SU-DHL-6 (cell line): ENCODE measurements around the gene GRIK1.

Source experiments
- H2AFZ ChIP-seq: fragments of 200-600 bp; sonication (generic); 2 replicates; pipeline ENCODE4 v1.6.1; 2014; ENCODE audit warnings: low read depth, mild to moderate bottlenecking, moderate library complexity, mixed read lengths, antibody characterized with exemption, low read length; ENCODE audit not compliant: severe bottlenecking
- H3F3A ChIP-seq: fragments of 200-600 bp; shearing (Covaris generic); 2 replicates; pipeline ENCODE4 v1.6.0; 2016; ENCODE audit warnings: antibody characterized with exemption, mild to moderate bottlenecking; ENCODE audit not compliant: insufficient read depth
- H3K27ac ChIP-seq: fragments of 200-600 bp; sonication (generic); 2 replicates; pipeline ENCODE4 v1.5.1; 2016; ENCODE audit warnings: low read depth, mild to moderate bottlenecking, low read length, moderate library complexity, mixed read lengths
- H3K27me3 ChIP-seq: fragments of 200-600 bp; sonication (generic), shearing (Covaris generic); 2 replicates; pipeline ENCODE4 v1.6.0; 2014; ENCODE audit warnings: mild to moderate bottlenecking, low read length
- H3K36me3 ChIP-seq: fragments of 200-600 bp; sonication (generic); 2 replicates; pipeline ENCODE4 v1.6.1; 2014; ENCODE audit warnings: mild to moderate bottlenecking, low read length, mixed read lengths
- H3K4me2 ChIP-seq: fragments of 300-600, 200-600 bp; shearing (Covaris generic), sonication (generic); 2 replicates; pipeline ENCODE4 v1.6.0; 2014; ENCODE audit warnings: low read length, low read depth, mild to moderate bottlenecking; ENCODE audit not compliant: poor library complexity, severe bottlenecking
- H3K4me3 ChIP-seq: fragments of 200-600 bp; sonication (generic); 2 replicates; pipeline ENCODE4 v1.5.1; 2014; ENCODE audit warnings: antibody characterized with exemption, low read length, mild to moderate bottlenecking, mixed read lengths; ENCODE audit not compliant: insufficient read depth, poor library complexity, severe bottlenecking
- H3K79me2 ChIP-seq: fragments of 200-600 bp; sonication (generic); 2 replicates; pipeline ENCODE4 v1.6.1; 2014; ENCODE audit warnings: mild to moderate bottlenecking, low read length, moderate library complexity; ENCODE audit not compliant: insufficient read depth
- H3K9ac ChIP-seq: fragments of 200-600 bp; sonication (generic); 2 replicates; pipeline ENCODE4 v1.7.0; 2014; ENCODE audit warnings: mild to moderate bottlenecking, low read length
- H3K9me2 ChIP-seq: fragments of 200-600 bp; sonication (generic); replicated peaks from 2 replicates; pipeline ENCODE4 v1.6.1; 2014; ENCODE audit warnings: low read length; ENCODE audit not compliant: insufficient read depth
- H3K9me3 ChIP-seq: fragments of 200-600 bp; sonication (generic); 2 replicates; pipeline ENCODE4 v1.6.1; 2014; ENCODE audit warnings: low read length, mixed read lengths; ENCODE audit not compliant: insufficient read depth
- H4K20me1 ChIP-seq: fragments of 200-600 bp; sonication (generic); 2 replicates; pipeline ENCODE4 v1.6.1; 2014; ENCODE audit warnings: low read depth, mild to moderate bottlenecking, antibody characterized with exemption, low read length, moderate library complexity, mixed read lengths
- EZH2phosphoT487 ChIP-seq: fragments of 200-600 bp; sonication (generic), shearing (Covaris generic); conservative IDR thresholded peaks from 2 replicates; pipeline ENCODE4 v1.6.1; 2018; ENCODE audit warnings: mild to moderate bottlenecking, antibody characterized with exemption, low read length, moderate library complexity, mixed read lengths
- TF ChIP-seq, protein P1 (sequence below): fragments of 200-600 bp; sonication (generic); IDR thresholded peaks from one replicate; pipeline ENCODE4 v1.5.1; 2017; ENCODE audit warnings: antibody characterized with exemption, mild to moderate bottlenecking, low read length, moderate library complexity; ENCODE audit not compliant: insufficient read depth, poor library complexity, severe bottlenecking

The GRIK1 gene

DNA sequence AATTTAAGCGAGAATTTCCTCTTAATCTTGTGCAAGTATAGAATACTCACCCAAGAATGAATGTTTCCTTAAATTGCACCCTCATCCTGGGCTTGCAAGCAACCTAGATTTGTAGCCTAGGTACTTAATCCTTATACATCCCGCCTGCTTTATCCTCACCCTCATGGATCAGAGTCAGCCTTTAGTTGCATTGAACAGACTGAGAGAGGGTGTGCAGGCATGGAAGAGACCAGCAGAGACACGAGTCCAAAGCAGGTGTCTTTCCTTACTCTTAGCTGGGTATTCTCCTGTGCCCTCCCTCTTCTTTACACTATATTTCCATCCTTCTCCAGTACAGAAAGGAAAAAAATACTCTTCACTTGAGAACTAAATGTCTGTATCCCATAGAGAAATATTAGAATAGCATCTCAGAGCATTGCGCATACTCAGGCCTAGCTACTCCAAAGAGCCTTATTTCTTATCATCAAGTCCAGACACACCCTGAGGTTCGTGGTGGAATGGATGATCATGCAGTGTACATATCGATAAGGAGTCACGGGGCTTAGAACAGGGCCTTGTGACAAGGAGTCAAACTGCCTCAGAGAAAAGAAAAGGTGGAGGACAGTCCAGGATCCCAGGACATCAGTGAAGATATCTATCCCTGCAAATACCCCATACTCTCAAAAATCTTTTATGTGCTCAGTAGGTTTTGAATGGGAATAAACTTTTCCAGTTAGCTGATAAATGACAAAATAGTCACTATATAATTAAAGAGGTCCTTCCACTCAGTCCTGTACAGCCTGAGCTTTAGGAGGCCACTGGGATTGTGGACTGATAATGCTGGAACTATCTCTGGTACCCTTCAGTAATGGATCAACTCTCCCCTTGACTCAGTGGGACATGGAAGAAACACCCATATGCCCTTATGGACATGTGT is 297.9 kb downstream of the GRIK1 start:
- H4K20me1 ChIP-seq: no peaks in the 10 kb centered on the region
- no peak overlapping the region for H3K4me3 ChIP-seq
- no peaks in the 10 kb centered on the region for H3F3A ChIP-seq
- H2AFZ ChIP-seq: no peak overlapping the region
- H3K9ac ChIP-seq: no peak overlapping the region
- no peak overlapping the region for H3K27ac ChIP-seq
- no peak overlapping the region for H3K4me2 ChIP-seq
- no peaks in the 10 kb centered on the region for H3K36me3 ChIP-seq
- no peaks in the 10 kb centered on the region for H3K9me2 ChIP-seq
- no peaks in the 10 kb centered on the region for H3K27me3 ChIP-seq
- TF ChIP-seq EZH2phosphoT487: no peak
- TF ChIP-seq, protein P1, sequence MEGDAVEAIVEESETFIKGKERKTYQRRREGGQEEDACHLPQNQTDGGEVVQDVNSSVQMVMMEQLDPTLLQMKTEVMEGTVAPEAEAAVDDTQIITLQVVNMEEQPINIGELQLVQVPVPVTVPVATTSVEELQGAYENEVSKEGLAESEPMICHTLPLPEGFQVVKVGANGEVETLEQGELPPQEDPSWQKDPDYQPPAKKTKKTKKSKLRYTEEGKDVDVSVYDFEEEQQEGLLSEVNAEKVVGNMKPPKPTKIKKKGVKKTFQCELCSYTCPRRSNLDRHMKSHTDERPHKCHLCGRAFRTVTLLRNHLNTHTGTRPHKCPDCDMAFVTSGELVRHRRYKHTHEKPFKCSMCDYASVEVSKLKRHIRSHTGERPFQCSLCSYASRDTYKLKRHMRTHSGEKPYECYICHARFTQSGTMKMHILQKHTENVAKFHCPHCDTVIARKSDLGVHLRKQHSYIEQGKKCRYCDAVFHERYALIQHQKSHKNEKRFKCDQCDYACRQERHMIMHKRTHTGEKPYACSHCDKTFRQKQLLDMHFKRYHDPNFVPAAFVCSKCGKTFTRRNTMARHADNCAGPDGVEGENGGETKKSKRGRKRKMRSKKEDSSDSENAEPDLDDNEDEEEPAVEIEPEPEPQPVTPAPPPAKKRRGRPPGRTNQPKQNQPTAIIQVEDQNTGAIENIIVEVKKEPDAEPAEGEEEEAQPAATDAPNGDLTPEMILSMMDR: no peak
- no peaks in the 10 kb centered on the region for H3K79me2 ChIP-seq
- no peaks in the 10 kb centered on the region for H3K9me3 ChIP-seq

DNA sequence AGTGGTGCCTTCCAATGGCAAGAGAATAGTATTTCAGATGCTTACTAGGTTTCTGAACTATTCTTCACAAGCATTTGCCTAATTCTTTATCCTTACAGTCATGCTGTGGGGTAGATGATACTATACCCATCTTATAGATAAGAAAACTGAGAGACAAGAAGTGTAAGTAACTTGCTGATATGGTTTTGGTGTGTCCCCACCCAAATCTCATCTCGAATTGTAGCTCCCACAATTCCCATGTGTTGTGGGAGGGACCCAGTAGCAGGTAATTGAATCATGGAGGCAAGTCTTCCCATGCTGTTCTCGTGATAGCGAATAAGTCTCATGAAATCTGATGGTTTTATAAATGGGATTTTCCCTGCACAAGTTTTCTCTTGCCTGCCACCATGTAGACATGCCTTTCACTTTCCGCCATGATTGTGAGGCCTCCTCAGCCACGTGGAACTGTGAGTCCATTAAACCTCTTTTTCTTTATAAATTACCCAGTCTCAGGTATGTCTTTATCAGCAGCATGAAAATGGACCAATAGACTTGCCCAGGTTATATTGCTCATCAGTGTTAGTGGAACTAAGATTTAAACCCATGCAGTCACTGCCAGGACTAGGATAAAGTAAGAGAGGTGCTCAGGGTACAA is 298.7 kb downstream of the GRIK1 start:
- no peak overlapping the region for H3K9ac ChIP-seq
- H3K4me2 ChIP-seq: no peak overlapping the region
- no peaks in the 10 kb centered on the region for H3K27me3 ChIP-seq
- no peaks in the 10 kb centered on the region for H3K9me2 ChIP-seq
- no peak for TF ChIP-seq EZH2phosphoT487
- TF ChIP-seq, protein P1: no peak
- H3K4me3 ChIP-seq: no peak overlapping the region
- H2AFZ ChIP-seq: no peak overlapping the region
- H4K20me1 ChIP-seq: no peaks in the 10 kb centered on the region
- no peaks in the 10 kb centered on the region for H3F3A ChIP-seq
- H3K79me2 ChIP-seq: no peaks in the 10 kb centered on the region
- no peaks in the 10 kb centered on the region for H3K9me3 ChIP-seq
- no peak overlapping the region for H3K27ac ChIP-seq
- H3K36me3 ChIP-seq: no peaks in the 10 kb centered on the region

DNA sequence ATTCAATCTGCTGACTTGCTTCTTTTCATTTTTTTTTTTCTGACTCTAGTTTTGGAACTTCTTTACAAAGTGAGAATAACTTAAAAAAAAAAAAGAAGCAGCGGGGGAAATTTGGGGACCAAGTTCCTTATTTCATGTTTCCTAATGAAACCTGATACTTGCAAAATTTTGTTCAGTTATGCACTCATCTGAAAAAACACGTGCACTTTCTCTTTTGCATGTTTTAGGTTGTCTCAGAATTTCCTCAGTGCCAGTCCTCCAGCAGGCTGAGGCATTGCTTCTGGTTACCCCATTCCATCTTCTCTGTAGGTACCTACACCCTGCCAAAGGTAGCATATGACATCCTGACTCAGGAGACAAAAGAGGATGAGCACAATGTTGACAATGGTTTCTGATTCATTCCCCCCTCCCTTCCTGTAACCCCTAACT is 299.7 kb downstream of the GRIK1 start:
- H3K4me2 ChIP-seq: no peak overlapping the region
- no peak overlapping the region for H3K4me3 ChIP-seq
- H3K9ac ChIP-seq: no peak overlapping the region
- H3K9me2 ChIP-seq: no peaks in the 10 kb centered on the region
- H3K27ac ChIP-seq: no peak overlapping the region
- H2AFZ ChIP-seq: no peak overlapping the region
- H3F3A ChIP-seq: no peaks in the 10 kb centered on the region
- H3K36me3 ChIP-seq: no peaks in the 10 kb centered on the region
- no peaks in the 10 kb centered on the region for H3K27me3 ChIP-seq
- no peaks in the 10 kb centered on the region for H3K9me3 ChIP-seq
- TF ChIP-seq EZH2phosphoT487: no peak
- TF ChIP-seq, protein P1: no peak
- no peaks in the 10 kb centered on the region for H3K79me2 ChIP-seq
- H4K20me1 ChIP-seq: no peaks in the 10 kb centered on the region
